HepG2 (cell line): ENCODE data around the gene NELL2.

ENCODE experiments used
- ELF1 ChIP-seq: sonication (generic); formaldehyde crosslinking; IDR thresholded peaks from 2 replicates; pipeline ENCODE4 v1.4.0; 2020; ENCODE audit warnings: missing genetic modification reagents
- EZH2 ChIP-seq: conservative IDR thresholded peaks from 2 replicates; pipeline ENCODE4 v1.6.1; 2012; ENCODE audit warnings: mild to moderate bottlenecking, low read depth, low read length, moderate library complexity
- KLF16 ChIP-seq, 2 experiments: sonication (generic) in 1 of 2; formaldehyde crosslinking in 1 of 2; IDR thresholded peaks; 2 replicates each; pipeline versions ENCODE4 v1.6.1 to v1.8.0; 2016 to 2023; ENCODE audit warnings: missing genetic modification reagents in 2 of 2, missing compliant biosample characterization in 1 of 2
- SOX6 ChIP-seq, 2 experiments: fragments of 450-650 bp in 1 of 2; sonication (generic) in 1 of 2; formaldehyde crosslinking in 1 of 2; IDR thresholded peaks; 2 replicates each; pipeline versions ENCODE4 v1.4.0 to v1.6.1; 2017 to 2020; ENCODE audit warnings: antibody characterized with exemption in 1 of 2, mild to moderate bottlenecking in 1 of 2, missing genetic modification reagents in 1 of 2
- ZFP36 ChIP-seq: fragments of 150-350 bp; IDR thresholded peaks from 2 replicates; pipeline ENCODE4 v1.6.1; 2018; ENCODE audit warnings: borderline replicate concordance, low read length, low read depth; ENCODE audit not compliant: partially characterized antibody

- TF ChIP-seq ZFP36 (no peak), EZH2 (no peak), SOX6 (IDR thresholded peaks at IDR 0.05) (no peak), SOX6 (CRISPR knock-in tag; IDR thresholded peaks at IDR 0.05) (no peak), ELF1 (CRISPR knock-in tag) (no peak), KLF16 (CRISPR knock-in tag; IDR thresholded peaks at IDR 0.05) (no peak)
Measured at GRCh38 chr12:44816446-44817017, 59.6 kb downstream of the NELL2 start.
